Measurements from ENCODE around the gene GSK3A. TPM values are rescaled to one million over a fixed set of nuclear protein-coding genes. Genes with fewer than 3 reads are reported as not detected.

Gene GSK3A
- total and polyA plus RNA-seq, 9 of the 15 experiments (the other 6 are each of a cell fraction or from before 2014, with no cell fraction given) = 0.62 to 90.7 (median 33.3) TPM

DNA sequence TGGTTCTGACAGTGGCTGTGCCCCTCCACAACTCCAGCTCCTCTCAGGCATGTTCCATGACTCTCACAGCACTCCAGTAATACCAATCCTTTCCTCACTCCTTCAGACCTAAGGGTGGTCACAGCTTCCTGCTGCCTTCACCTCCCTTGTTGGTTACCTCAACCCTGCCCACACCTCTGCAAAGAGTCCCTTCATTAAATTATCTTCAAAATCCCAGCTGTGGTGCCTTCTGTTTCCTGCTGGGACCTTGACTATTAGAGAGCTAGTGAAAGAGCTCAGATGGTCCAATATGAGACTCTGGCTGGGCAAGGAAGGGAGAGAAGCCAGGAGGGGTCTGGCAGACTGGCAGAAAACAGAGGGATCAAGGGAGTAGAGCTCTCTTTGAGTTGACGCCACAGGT is 51.1 kb downstream of the GSK3A start:
- ChIA-PET CTCF (ENCODE audit: low intra/inter-chr PET ratio) (no interaction called here), POLR2A (interaction anchor here (0.8 to 1.0 kb wide), 2 partner anchors 8 to 15 kb away, joined by 3 read pairs; no protein-coding TSS in a partner anchor)
- Histone ChIP-seq H3K79me2 (ENCODE audit: control insufficient read depth, insufficient read depth, low read length) (no peaks in the 10 kb centered on the region), H3K27ac (ENCODE audit: extremely low read depth, low read depth, low read length) (no peak overlapping the region), H3K4me2 (ENCODE audit: insufficient read depth, low read length) (no peak overlapping the region), H3K9me1 (ENCODE audit: control insufficient read depth, insufficient read depth, low read length) (no peaks in the 10 kb centered on the region), H3K9me3 (replicated peaks; ENCODE audit: control insufficient read depth, insufficient read depth, low read depth, low read length) (peaks cover 4% of the 10 kb centered on the region; the same call in 1 of the 2 replicates), H3K27me3 (ENCODE audit: control insufficient read depth in 2 of 2, insufficient read depth in 2 of 2, low read length in 2 of 2) (peaks cover 6 to 13% of the 10 kb centered on the region in 2 experiments), H2AFZ (ENCODE audit: low read depth, low read length) (no peak overlapping the region), H3K4me3 (no peak overlapping the region), H3K36me3 (ENCODE audit: control insufficient read depth, insufficient read depth, low read length) (peaks cover 5% of the 10 kb centered on the region; the same call in 1 of the 3 replicates), H3K9ac (ENCODE audit: insufficient read depth in 1 of 2, low read depth in 2 of 2, low read length in 2 of 2) (no peak overlapping the region; a peak in 1 of 4 replicates), H3K4me1 (replicated peaks in 1 of 2; ENCODE audit: control insufficient read depth in 2 of 2, insufficient read depth in 2 of 2, low read length in 2 of 2) (peaks cover 0 to 5% of the 10 kb centered on the region in 2 experiments; a peak in 2 of 5 replicates), H4K20me1 (replicated peaks; ENCODE audit: control insufficient read depth, insufficient read depth, low read length) (no peaks in the 10 kb centered on the region)
- in situ Hi-C loops (cut with MboI) (no loop called here), intact Hi-C loops (cut with micrococcal nuclease) (no loop called here)
- ATAC-seq (no peak), DNase-seq (ENCODE audit: extremely low read depth in 1 of 4, low spot score in 3 of 4) (no peak), FAIRE-seq (no peak)
- 33% methylated on average over 1 of the region's 1 CpG for WGBS (ENCODE audit: insufficient coverage, low coverage, missing lambda C conversion rate)
- BruUV-seq (replicated peaks) = no TSS peak
- TF ChIP-seq ZEB2 (IDR thresholded peaks at IDR 0.05) = no peak
- TF ChIP-seq ZBTB11 (CRISPR knock-in tag; IDR thresholded peaks at IDR 0.05) = no peak
- TF ChIP-seq HDAC2 (IDR thresholded peaks at IDR 0.05) = no peak
- TF ChIP-seq ZNF75A (CRISPR knock-in tag; IDR thresholded peaks at IDR 0.05) = no peak
- no peak for TF ChIP-seq DDX20 (tag; IDR thresholded peaks at IDR 0.05; ENCODE audit: low read depth)
- TF ChIP-seq SRSF3 (IDR thresholded peaks at IDR 0.05; ENCODE audit: insufficient read depth, low read length) = no peak
- TF ChIP-seq, protein P1, sequence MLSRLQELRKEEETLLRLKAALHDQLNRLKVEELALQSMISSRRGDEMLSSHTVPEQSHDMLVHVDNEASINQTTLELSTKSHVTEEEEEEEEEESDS (CRISPR knock-in tag; IDR thresholded peaks at IDR 0.05) = no peak
- TF ChIP-seq, protein P2, sequence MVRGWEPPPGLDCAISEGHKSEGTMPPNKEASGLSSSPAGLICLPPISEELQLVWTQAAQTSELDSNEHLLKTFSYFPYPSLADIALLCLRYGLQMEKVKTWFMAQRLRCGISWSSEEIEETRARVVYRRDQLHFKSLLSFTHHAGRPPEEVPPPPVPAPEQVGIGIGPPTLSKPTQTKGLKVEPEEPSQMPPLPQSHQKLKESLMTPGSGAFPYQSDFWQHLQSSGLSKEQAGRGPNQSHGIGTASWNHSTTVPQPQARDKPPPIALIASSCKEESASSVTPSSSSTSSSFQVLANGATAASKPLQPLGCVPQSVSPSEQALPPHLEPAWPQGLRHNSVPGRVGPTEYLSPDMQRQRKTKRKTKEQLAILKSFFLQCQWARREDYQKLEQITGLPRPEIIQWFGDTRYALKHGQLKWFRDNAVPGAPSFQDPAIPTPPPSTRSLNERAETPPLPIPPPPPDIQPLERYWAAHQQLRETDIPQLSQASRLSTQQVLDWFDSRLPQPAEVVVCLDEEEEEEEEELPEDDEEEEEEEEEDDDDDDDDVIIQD (CRISPR knock-in tag; IDR thresholded peaks at IDR 0.05) = no peak
- TF ChIP-seq LARP7 (IDR thresholded peaks at IDR 0.05) = no peak
- TF ChIP-seq PHF8 (IDR thresholded peaks at IDR 0.05; ENCODE audit: borderline replicate concordance, low read length) = no peak
- TF ChIP-seq ARHGAP35 (IDR thresholded peaks at IDR 0.05; ENCODE audit: partially characterized antibody) = no peak
- no peak for TF ChIP-seq TAF15 (IDR thresholded peaks at IDR 0.05; ENCODE audit: low read depth, low read length)
- TF ChIP-seq SIN3A (IDR thresholded peaks at IDR 0.05; ENCODE audit: borderline replicate concordance in 2 of 2, control insufficient read depth in 1 of 2, low read depth in 2 of 2, low read length in 2 of 2) = no peak
- TF ChIP-seq SAFB (IDR thresholded peaks at IDR 0.05; ENCODE audit: borderline replicate concordance, low read depth, low read length) = no peak
- no peak for TF ChIP-seq ID3 (CRISPR knock-in tag; IDR thresholded peaks at IDR 0.05)
- no peak for TF ChIP-seq ID3 (tag; IDR thresholded peaks at IDR 0.05)
- TF ChIP-seq NFXL1 (CRISPR knock-in tag; IDR thresholded peaks at IDR 0.05) = no peak
- TF ChIP-seq NR2C1 (IDR thresholded peaks at IDR 0.05) = no peak
- no peak for TF ChIP-seq NR2C1 (tag; IDR thresholded peaks at IDR 0.05)
